ENCODE data around the gene CMTM2.

DNA sequence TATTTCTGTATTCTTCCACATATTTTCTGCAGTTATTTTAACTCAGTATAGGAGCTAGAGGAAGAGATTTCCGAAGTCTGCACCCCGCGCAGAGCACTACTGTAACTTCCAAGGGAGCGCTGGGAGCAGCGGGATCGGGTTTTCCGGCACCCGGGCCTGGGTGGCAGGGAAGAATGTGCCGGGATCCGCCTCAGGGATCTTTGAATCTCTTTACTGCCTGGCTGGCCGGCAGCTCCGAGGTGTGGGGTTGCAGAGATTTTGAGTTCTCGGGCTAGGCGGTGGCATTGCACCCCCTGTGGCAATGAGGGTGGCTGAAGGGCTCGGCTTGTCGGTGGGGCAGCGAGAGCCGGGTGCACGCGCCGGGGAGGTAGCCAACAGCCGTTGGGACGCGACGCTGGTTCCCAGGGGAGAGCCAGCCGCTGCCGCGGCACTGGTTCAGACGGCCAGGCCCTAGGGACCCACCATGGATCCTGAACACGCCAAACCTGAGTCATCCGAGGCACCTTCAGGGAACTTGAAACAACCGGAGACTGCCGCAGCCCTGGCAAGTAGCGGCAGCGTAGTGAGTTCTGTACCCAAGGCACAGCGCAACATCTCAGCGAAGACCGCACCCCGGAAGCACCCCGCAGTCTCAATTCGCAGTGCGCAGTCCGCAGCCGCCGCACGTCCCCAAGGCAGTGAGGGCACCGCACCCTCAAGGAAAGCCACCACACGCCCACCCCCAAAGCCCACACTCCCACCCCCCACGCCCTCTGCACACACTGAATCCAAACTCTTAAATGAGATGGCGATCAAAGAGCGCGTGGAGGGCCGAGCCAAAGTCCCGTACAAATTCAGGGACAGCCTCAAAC lies 13.0 kb upstream of the CMTM2 start, which contains the start of gene CMTM1:
- TF ChIP-seq, protein P1, sequence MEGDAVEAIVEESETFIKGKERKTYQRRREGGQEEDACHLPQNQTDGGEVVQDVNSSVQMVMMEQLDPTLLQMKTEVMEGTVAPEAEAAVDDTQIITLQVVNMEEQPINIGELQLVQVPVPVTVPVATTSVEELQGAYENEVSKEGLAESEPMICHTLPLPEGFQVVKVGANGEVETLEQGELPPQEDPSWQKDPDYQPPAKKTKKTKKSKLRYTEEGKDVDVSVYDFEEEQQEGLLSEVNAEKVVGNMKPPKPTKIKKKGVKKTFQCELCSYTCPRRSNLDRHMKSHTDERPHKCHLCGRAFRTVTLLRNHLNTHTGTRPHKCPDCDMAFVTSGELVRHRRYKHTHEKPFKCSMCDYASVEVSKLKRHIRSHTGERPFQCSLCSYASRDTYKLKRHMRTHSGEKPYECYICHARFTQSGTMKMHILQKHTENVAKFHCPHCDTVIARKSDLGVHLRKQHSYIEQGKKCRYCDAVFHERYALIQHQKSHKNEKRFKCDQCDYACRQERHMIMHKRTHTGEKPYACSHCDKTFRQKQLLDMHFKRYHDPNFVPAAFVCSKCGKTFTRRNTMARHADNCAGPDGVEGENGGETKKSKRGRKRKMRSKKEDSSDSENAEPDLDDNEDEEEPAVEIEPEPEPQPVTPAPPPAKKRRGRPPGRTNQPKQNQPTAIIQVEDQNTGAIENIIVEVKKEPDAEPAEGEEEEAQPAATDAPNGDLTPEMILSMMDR (conservative IDR thresholded peaks at IDR 0.05 in 1 of 2, IDR thresholded peaks at IDR 0.05 in 1 of 2; ENCODE audit: extremely low read depth in 1 of 2, insufficient read depth in 1 of 2, low read depth in 1 of 2, low read length in 2 of 2): no peak
- TF ChIP-seq EZH2 (IDR thresholded peaks at IDR 0.05; ENCODE audit: borderline replicate concordance, low read length): no peak
